Measurements from ENCODE around the gene MCCC2.

The MCCC2 gene

DNA sequence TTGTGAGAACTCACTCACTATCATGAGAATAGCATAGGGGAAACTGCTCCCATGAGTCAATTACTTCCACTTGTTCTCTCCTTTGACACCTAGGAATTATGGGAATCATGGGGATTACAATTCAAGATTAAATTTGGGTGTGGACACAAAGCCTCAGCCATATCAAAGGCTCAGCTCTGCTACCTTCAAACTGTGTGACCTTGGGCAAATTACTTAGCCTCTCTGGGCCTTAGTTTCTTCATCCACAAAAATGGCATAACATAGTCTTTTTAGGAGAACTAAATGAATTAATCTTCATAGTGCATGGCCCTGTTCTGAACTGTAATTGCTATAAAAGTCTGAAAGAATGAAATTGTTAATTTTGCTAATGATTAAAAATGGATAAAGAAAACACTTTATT is 113.7 kb downstream of the MCCC2 start:
- DNase-seq (ENCODE audit: low read depth) = no peak
- no peaks in the 10 kb centered on the region for H3K4me1 ChIP-seq (ENCODE audit: control insufficient read depth, insufficient read depth, low read length)
- H3K9ac ChIP-seq (ENCODE audit: low read length) = no peak overlapping the region
- H3K27me3 ChIP-seq (replicated peaks; ENCODE audit: control insufficient read depth, insufficient read depth, low read length) = peaks cover 44% of the 10 kb centered on the region
- H3K9me3 ChIP-seq (ENCODE audit: control insufficient read depth, low read length) = no peaks in the 10 kb centered on the region
- no peaks in the 10 kb centered on the region for H3K36me3 ChIP-seq (ENCODE audit: control insufficient read depth, insufficient read depth, low read length, severe bottlenecking)
- no peak overlapping the region for H3K4me3 ChIP-seq (ENCODE audit: low read length)

DNA sequence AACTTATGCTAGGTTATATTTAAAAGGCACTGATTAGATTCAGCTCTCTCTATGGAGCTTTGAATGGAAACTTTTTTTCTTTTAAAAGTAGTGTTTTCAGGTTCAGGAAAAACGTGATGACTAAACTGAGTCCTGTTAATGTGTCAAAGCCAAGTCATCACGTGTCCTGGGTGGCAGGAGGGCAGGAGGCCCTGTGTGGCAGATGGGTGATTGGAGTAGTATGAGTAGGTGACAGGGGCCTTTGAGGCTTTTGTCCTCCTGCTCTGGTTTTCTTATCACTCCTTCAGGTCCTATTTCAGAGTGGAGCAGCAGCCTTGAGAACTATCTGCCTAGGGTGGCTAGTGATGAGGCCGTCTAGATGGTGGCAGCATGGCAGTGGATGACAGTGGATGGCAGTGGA is 114.3 kb downstream of the MCCC2 start:
- no peaks in the 10 kb centered on the region for H3K4me1 ChIP-seq (ENCODE audit: control insufficient read depth, insufficient read depth, low read length)
- H3K36me3 ChIP-seq (ENCODE audit: control insufficient read depth, insufficient read depth, low read length, severe bottlenecking) = no peaks in the 10 kb centered on the region
- peaks cover 50% of the 10 kb centered on the region for H3K27me3 ChIP-seq (replicated peaks; ENCODE audit: control insufficient read depth, insufficient read depth, low read length)
- no peak for DNase-seq (ENCODE audit: low read depth)
- H3K9ac ChIP-seq (ENCODE audit: low read length) = no peak overlapping the region
- no peak overlapping the region for H3K4me3 ChIP-seq (ENCODE audit: low read length)
- no peaks in the 10 kb centered on the region for H3K9me3 ChIP-seq (ENCODE audit: control insufficient read depth, low read length)

DNA sequence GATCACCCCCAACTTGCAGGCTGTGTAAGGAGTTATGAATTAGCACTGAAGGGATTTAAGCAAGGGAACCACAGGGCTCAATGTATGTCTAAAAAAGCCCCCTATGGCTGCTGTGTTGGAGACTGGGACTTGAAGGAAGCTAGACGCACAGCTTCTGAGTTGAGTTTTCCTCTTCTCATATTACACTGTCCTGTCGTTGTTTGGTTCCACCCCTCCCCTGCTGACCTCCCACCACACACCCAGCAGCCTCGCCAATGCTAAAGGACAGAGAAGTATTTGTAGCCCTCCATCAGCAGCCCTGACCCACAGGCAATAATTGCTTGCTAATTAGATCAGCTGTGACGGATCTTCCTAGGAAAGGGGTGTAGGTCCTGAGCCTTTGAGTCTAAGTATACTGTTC is 116.8 kb downstream of the MCCC2 start:
- Histone ChIP-seq H3K4me1 (ENCODE audit: control insufficient read depth, insufficient read depth, low read length) (no peaks in the 10 kb centered on the region), H3K27me3 (replicated peaks; ENCODE audit: control insufficient read depth, insufficient read depth, low read length) (peaks cover 65% of the 10 kb centered on the region), H3K9ac (ENCODE audit: low read length) (no peak overlapping the region), H3K9me3 (ENCODE audit: control insufficient read depth, low read length) (no peaks in the 10 kb centered on the region), H3K4me3 (ENCODE audit: low read length) (no peak overlapping the region), H3K36me3 (ENCODE audit: control insufficient read depth, insufficient read depth, low read length, severe bottlenecking) (no peaks in the 10 kb centered on the region)
- DNase-seq (ENCODE audit: low read depth) = no peak

DNA sequence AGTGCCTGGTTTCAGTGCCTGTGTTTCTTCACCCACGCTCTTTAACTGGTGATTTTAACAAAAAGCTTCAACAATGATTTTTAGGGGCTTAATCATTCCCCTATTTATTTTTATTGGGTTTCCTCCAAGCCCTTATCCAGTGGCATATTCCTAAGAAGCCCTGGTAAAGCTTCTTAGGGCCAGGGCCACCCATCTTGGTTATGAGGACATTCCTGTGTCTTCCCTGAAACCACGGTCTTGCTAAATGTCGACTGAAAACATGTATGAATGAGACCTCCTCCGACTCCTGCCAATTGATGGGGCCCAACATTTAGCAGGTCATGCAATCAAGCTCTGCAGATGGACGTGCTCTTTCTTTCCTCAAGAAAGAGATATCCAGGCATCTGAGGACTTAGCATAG is 118.3 kb downstream of the MCCC2 start:
- H3K27me3 ChIP-seq (replicated peaks; ENCODE audit: control insufficient read depth, insufficient read depth, low read length) = peaks cover 68% of the 10 kb centered on the region
- no peak overlapping the region for H3K4me3 ChIP-seq (ENCODE audit: low read length)
- H3K4me1 ChIP-seq (ENCODE audit: control insufficient read depth, insufficient read depth, low read length) = no peaks in the 10 kb centered on the region
- H3K9ac ChIP-seq (ENCODE audit: low read length) = no peak overlapping the region
- H3K9me3 ChIP-seq (ENCODE audit: control insufficient read depth, low read length) = no peaks in the 10 kb centered on the region
- no peak for DNase-seq (ENCODE audit: low read depth)
- H3K36me3 ChIP-seq (ENCODE audit: control insufficient read depth, insufficient read depth, low read length, severe bottlenecking) = no peaks in the 10 kb centered on the region

DNA sequence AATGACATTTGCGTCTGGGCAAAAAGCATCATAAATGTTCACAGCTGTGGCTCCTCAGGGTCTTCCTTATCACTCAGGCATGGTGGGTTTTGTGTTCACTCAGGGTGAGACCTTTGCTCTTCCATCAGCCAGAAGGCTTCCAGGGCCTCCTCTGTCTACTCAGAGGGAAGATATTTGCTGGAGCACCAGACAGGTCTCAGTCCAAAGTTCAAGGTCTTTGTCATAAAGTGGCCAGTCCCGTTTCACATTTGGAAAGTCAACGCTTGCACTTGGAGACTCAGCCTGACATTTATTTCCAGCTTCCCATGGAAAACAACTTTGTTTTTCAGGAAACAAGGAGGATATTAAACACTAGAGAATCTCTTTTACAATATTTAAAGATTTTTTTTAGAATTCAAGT is 119.8 kb downstream of the MCCC2 start:
- no peak for DNase-seq (ENCODE audit: low read depth)
- no peak overlapping the region for H3K9ac ChIP-seq (ENCODE audit: low read length)
- no peaks in the 10 kb centered on the region for H3K36me3 ChIP-seq (ENCODE audit: control insufficient read depth, insufficient read depth, low read length, severe bottlenecking)
- H3K4me3 ChIP-seq (ENCODE audit: low read length) = no peak overlapping the region
- no peaks in the 10 kb centered on the region for H3K9me3 ChIP-seq (ENCODE audit: control insufficient read depth, low read length)
- peaks cover 67% of the 10 kb centered on the region for H3K27me3 ChIP-seq (replicated peaks; ENCODE audit: control insufficient read depth, insufficient read depth, low read length)
- H3K4me1 ChIP-seq (ENCODE audit: control insufficient read depth, insufficient read depth, low read length) = no peaks in the 10 kb centered on the region

Data from adipocyte (in vitro differentiated cells).